AG08396 (cell line): Measurements from ENCODE around the gene TMEM147.

Source experiments
- DNase-seq: peaks from one replicate; pipeline ENCODE4 v3.0.0; 2012; ENCODE audit warnings: low spot score, mixed read lengths

TMEM147 gene

DNA sequence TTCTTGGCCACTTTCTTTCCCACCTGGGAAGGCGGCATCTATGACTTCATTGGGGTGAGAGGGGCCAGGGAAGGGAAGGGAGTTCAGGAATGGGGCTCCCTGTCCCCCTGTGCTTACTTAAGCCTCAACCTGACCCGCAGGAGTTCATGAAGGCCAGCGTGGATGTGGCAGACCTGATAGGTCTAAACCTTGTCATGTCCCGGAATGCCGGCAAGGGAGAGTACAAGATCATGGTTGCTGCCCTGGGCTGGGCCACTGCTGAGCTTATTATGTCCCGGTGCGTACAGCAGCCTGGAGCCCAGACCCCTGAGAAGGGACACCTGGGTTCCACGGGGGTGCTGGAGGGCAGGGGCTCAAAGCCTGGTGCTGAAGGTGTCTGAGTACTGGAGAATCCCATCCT, 1.1 kb downstream of the TMEM147 start:
- no peak for DNase-seq

DNA sequence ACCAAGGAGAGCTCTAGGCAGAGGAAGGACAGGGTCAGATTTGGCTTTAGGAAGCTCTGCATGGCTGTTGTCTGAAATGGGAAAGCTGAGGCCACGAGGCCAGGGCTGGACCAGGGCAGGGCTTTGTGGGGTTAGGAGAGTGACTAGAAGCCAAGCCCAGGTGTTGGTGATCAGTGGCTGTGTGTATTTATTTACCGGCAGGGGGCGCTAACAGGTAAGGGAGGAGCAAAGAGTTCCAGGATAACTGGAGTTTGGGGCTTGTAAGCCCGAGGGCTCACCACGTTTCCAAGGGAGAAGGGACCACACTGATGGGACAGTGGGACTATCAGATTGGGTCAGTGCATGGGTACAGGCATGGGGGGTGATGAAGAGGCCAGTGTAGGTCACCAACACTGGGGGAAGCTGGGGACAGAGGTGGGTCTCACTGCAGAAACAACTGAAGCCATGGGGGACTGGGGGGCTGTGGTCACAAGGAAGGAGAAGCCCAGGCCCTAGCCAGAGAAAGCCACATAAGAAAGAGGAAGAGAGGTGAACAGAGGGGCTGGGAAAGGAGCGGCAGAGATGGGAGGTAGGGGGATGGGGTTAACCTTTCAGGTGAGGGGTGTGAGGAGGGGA, 3.9 kb downstream of the TMEM147 start:
- peak; percentile 83 for DNase-seq

DNA sequence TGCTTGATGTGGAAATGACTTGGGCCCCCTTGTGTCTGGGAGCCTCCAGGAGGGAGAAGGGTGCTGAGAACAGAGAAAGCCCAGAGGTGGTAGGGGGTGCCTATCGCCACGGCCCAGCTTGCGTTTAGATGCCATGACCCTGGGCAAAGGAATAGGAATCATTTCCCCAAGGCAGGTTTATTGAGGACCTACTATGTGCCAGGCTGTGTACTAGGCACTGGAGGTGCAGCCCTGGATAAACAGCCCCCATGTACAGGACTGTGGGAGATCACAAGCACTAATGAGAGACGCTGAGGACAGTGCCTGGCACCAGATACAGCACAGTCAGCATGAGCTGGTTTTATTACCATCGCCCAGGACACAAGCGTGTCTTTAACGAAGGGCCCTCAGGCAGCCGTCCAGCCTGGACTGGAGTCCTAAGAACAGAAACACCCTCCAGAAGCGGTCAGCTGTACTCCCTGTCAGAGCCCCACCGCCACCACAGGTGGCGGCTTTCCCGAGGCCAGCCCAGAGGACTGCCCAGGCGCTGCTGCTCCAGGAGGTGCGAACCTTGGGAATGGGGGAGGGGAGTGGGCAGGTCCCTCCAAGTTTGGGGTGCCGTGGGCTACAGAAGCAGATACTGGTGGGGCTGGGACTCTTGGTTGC, 4.6 kb downstream of the TMEM147 start:
- DNase-seq: no peak

DNA sequence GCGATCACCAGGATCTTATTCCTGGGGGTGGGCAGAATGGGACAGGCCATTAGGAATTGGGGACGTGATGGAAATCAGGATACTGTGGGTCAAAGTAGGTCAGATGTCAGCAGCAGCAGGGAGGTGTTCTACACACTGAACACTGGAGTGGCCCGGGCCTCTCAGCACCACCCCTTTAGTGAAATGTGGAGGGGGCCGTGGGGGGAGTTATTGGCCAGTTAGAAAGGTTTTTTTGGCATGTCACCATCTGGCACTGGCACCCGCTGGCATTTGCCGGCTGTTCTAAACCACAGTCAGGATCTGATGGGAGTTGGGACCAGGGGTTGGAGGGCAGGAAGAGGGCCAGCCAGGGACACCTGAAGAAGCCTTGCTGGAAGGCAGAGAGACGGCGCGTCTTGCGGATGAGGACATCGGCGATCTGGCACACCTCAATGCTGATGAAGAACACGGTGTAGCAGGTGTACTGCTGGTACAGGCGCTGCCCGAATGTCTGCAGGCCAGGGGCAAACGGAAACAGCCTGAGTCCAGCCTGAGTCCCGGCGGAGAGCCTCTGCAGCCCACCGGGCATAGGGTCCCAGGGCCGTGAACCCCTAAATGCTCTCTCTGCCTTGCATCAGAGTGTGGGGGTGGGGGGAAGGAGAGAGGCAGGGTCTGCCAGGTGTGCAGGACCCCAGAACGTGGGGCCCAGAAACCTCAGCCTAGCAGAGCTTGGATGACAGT, 5.8 kb downstream of the TMEM147 start:
- DNase-seq: no peak

DNA sequence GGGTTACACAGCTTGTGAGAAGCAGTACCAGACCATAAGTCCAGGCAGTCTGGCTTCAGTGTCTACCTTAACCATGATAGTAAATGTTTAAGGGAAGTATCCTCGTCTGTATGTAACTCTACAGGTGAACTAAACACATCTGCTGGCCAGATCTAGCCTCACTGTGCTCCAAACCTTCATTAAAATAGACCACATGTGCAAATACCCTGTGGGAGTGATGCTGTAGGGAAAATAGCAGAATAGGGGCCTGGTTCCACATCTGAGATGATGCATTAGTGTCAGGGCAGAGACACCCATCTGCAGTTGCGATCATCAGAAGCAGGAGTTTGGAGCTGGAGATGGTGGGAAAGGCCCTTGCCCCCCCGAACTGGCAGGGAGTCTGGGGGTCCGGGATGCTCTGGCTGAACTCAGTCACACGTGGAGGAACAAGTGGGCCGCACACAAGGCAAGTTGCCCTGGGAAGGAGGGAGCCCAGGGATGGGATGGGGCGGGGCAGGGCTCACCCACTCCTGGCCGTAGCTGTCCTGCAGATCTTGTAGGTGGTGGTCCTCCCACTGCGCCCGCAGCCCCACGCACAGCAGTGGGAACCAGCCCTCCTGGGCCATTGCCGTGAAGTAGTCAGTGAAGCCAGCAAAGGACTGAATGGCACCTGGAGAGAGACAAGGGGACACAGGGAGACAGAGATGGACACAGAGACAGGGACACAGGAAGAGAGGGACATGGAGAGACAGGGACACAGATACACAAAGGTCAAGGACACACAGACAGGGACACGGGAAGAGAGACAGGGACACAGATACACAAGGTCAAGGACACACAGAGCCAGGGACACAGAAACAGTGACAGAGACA, 7.3 kb downstream of the TMEM147 start:
- DNase-seq: no peak

DNA sequence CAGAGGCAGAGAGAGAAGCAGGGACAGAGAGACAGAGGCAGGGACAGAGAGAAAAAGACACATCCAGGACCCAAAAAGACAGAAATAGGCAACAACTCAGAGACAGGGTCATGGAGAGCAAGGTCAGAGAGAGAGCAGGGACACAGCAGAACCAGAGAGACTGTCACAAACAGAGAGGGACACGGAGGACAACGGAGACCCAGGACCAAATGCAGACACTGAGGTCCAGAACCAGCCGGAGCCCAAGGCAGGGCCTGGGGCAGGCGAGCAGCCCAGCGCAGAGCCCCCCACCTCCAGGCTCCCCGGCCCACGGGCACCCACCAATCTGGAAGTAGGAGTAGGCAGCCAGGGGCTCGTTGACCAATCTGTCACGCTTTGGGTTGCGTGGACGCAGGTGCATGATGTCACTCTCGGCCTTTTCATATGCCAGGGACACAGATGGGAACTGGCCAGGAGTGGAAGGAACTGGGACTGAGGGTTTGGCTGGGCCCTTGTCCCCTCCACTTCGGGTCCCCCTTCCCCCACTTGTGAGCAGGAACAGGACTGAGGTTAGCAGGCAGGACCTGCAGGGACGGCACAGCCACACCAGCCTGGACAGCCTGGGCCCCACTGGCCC, 8.1 kb downstream of the TMEM147 start:
- DNase-seq: no peak

DNA sequence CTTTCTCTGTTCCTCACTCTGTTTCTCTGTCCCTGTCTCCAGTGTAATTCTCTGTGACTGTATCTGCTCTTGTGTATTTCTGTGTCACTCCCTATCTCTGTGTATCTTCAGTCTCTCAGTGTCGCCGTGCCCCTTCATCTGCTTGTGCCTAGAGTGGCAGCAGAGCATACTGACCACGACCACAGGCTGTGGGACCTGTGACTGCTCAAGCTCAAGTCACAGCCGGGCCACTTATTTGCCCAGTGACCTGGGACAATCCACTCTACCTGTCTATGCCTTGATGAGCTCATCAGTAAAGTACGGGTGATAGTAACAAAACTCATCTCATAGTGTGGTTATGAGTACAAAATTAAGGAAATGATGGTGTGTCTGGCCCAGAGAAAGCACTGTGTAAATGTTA, 8.7 kb downstream of the TMEM147 start:
- DNase-seq: no peak

DNA sequence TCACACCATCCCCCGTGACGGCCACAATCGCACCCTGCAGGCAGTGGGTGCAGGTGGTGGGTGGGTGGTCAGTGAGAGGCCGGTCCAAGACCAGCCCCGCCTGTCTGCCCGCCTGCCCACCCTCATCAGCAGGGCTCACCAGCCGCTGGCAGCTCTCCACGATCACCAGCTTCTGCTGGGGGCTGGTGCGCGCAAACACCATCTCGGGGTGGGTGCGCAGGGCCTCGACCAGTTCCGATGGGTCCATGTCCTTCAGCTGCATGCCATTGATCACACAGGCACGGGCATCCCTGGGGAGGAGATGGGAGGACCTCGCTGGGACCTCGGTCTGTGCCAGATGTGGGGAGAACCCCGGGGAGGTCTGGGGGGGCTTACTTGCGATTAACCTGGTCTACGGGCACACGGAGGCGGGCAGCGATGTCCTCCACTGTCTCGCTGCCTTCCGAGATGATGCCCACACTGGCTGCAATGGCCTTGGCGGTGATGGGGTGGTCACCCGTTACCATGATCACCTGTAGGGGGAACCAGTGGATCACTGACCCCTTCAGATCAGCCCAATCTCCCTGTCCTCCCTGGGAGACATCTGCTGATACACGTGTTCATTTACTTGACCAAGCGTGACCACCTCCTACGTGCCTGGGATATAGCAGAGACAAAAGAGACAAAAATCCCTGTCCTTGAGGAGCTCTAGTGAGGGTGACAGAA, 10.0 kb downstream of the TMEM147 start:
- peak; percentile 63 for DNase-seq

DNA sequence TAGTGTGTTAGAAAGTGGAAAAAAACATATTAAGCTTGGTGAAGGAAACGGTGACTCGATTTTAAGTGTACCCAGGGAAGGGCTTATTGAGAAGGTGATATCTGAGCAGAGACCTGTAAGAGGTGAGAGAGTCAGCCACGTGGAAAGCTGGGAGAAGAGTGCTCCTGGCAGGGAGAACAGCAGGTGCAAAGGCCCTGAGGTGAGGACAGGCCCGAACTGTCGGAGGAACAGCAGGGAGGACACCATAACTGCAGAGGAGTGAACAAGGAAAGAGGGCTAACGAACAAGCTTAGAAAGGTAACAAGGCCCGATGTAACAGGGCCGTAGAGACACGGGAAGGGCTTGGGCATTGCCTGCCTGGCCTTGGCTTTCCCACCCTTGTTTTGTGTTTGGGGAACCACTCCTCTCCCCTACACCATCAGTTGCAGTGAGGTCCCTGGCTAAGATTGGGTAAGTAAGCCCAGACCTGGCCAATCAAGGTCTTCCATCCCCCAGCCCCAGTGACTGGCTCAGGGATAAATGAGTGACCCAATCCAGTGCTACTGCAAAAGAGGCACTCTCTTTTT, 10.7 kb downstream of the TMEM147 start:
- no peak for DNase-seq

DNA sequence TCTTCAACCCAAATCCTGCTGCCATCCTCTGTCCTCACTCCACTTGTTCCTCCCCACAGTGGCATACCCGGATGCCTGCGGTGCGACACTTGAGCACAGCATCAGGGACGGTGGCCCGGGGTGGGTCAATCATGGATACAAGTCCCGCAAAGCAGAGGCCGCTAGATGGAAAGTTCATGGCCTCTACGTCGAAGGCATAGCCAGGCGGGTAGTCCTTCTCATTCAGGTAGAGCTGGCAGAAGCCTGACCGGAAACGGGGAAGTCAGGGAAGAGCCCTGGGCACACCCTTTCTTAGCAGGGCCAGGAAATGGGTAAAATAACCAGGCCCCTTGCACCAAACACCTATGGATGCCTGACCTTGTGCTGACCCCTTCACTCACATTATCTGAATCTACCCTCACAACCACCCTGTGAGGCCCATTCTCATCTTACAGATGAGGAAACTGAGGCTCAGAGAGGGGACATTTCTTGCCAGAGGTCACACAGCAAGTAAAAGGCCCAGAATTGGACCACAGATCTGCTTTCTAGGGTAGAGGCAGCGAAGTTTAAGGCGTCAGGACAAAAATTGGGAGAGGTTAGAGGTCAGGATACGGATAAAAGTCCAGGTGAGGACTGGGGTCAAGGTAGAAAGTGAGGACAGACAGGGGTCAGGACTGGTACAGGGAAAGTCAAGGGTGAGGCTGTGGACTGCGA, 11.6 kb downstream of the TMEM147 start:
- no peak for DNase-seq

DNA sequence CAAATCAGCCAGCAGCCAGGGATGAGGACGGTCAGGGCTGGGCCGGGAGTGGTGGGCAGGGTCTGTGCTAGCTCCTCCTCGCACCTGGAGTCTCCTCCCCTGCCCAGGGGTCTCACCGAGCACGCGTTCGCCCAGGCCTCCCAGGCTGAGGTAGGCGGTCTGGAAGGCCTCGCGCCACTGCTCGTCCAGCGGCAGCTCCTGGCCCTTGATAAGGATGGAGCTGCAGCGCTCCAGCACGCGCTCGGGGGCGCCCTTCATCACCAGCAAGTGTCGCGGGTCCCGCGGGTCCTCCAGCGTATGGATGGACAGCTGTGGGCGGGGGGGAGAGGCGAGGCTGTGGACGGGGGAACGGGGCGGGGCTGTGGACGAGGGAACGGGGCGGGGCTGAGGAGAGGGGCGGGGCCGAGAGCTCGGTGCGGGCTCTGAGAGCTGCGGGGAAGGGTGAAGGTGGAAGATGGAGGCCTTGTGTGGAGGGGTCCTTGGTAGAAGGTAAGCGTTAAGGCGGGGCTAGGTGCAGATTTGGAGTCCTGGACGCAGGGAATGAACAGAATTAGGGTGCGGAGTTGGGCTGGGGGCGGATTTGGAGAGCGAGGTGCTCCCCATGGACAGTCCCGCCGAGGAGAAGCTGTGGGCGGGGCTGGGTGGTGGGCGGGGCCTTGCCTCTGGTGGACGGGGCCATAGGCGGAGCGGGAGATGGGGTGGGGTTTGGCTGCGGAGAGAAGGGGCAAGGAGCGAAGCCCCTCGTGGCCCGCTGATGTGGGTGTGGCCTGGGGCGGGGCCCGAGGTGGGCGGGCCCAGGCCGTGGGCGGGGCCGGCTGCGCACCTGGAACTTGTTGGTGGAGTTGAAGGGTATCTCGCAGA, 12.3 kb downstream of the TMEM147 start:
- peak; percentile 71 for DNase-seq

DNA sequence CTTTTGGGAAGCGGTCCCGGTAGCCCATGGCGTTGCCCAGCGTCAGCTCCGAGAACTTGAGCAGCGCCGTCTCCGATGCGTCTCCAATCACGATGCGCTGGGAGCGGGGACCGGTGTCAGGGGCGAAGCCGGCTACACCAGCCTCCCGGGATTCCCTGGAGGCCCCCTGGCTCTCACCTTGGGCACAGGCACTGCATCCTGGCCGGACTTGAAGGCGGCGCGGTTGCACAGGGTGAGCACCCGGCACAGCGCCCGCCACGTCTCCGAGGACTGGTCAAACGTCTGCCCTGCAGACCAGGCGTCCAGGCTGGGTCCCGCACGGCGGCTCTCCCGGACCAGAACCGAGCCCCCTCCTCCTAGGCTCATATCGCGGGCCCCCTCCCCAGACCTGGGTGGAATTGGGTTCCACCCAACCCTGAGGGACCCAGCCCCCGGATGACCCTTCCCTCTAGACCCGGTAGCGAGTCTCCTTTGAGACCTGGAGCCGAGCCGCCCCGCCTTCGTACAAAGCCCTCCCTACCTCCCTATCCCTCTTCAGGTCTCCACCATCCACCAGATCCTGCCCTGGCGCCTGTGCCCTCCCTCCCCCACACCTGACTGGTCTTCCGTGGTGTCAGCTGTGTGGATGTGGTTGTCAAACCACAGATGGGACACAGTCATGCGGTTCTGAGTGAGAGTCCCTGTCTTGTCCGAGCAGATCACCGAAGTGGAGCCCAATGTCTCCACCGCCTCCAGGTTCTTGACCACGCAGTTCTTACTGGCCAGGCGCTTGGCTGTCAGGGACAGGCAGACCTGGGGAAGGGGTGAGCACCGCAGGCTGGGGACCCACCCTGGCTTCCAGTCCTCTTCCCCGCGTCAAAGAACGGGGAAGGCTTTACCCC, 13.2 kb downstream of the TMEM147 start:
- no peak for DNase-seq

DNA sequence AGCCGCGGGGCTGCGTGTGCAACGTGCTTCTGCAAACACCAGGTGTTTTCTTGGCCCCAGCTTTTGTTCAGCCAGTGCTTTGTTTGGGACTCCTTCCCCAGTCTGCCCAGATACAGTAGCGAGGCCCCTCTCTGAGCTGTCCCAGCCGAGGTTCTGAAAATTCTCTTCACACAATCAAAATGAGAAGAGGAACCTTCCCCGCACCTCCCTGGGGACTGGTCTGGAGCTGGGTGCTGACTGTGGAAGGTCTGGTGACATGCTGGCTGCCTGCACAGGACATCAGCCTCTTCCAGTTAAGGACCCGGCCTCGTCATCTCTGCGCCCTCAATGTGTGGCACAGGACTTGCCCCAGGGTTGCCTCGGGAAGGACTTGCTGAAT, 13.8 kb downstream of the TMEM147 start:
- DNase-seq: no peak

DNA sequence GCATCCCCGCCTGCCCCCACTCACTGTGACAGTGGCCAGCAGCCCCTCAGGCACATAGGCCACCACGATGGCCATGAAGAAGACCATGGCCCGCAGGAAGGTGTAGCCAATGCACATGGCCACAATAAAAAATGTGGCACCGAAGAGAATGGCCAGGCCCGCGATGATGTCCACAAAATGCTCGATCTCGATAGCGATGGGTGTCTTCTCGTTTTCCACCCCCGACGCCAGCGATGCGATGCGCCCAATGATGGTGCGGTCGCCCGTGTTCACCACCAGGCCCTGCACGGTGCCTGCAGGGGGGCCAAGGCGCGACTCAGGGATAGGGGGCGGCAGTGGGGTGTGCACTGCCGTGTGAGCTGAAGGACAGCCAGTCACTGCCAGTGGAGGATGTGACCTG, 14.4 kb downstream of the TMEM147 start:
- DNase-seq: no peak

DNA sequence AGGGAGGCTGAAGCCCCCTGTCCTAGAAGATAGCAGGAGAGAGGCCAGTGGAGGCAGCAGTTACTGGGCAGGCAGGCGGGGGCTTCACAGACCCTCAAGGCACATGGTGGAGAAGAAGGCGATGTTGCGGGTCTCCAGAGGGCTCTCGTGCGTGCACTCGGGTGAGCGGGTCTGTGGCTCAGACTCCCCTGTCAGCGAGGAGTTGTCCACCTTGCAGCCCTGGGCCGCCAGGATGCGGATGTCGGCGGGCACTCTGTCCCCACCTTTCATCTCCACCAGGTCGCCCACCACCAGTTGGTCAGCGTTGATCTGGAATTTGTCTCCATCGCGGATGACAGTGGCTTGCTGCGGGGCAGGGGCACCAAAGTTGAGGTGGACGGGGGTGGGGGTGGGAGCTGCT, 14.8 kb downstream of the TMEM147 start:
- DNase-seq: no peak

DNA sequence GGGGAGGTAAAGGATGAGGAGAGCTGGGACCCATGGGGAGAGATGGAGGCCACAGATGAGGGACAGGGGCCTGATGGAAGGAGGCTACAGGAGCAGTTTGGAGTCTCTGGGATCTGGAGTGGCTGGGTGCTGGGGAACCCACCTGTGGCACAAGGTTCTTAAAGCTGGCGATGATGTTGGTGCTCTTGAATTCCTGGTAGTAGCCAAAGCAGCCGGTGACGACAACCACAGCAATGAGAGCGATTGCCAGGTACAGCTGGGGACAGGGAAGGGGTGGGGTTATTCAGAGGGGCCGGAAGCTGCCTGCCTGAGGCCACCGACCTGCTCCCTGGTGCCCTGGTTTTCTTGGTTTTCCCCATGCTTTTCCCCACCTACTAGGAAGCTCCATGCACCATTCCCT, 15.3 kb downstream of the TMEM147 start:
- DNase-seq: no peak

DNA sequence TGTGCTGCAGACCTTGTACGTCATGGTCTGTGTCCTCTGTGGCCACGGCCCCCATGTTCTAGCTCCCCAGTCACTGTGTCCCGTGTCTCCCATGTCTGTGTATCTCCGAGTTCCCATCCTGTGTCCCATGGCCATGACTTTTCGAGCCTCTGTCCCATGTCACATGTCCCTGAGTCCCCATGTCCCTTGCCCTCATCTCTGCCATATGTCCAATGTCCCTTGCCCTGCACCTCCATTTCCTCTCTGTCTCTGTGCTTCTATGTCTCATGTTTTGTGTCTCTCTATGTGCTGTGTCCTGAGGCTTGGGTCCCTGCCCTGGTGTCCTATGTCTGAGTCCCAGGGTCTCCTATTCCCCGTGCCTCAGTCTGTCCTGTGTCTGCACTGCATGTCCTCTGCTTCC, 16.0 kb downstream of the TMEM147 start:
- no peak for DNase-seq

DNA sequence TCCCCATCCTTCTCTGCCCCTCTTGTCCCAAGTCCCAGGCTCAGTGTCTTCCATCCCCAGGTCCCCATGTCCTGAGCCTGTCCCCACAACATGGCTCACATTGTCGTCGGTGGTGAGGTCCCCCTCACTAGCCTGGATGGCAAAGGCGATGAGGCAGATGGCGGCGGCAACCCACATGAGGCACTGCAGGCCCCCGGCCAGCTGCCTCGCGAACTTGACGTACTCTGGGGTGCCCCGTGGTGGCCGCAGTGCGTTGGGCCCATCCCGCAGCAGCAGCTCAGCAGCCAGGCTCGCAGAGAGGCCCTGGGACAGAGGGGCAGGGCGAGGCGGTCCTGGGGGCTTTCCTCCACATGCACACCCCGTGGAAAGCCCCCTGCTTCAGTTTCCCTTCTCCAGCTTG, 16.9 kb downstream of the TMEM147 start:
- DNase-seq: no peak

DNA sequence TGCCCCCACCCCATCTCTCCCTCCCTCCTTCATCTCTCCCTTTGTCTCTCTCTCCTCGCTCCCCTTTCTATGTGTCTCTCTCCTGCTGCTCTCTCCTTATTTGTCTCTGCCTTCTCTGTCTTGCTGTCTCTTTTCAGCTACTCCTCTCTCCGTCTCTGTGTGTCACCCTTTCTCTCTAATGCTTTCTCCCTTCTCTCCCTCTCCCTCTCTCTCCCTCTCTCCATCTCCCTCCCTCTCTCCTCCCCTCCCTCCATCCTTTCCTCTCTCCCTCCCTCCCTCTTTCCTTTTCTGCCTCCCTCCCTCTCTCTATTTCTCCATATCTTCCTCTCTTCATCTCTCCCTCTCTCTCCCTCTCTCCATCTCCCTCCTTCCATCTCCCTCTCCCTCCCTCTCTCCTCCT, 17.4 kb downstream of the TMEM147 start:
- no peak for DNase-seq
